ENCODE data around the gene BLNK. TPM values are rescaled to one million over a fixed set of nuclear protein-coding genes. Genes with fewer than 3 reads are reported as not detected.

Gene BLNK
- total RNA-seq, 1 experiment from 2014 or later = 1.0 TPM

DNA sequence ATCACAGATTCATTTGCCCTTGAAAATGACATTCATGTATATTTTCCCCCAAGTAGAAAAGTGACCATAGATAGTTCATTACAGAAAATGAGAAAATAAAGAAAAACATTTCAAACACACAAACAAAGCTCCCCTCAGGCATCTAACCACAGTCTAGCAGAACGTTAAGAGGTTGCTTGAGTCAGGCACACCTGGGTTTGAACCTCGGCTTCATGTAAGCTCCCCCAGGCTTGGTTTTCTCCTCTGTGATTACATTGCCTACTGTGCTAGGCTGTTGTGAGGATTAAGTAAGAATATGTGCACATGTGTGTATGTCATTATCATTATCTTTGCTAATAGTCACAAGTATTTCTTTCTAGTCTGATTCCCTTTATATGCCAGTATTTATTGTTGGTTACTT is 42.0 kb upstream of the BLNK start:
- H3K4me1 ChIP-seq (replicated peaks; ENCODE audit: insufficient read depth) = no peaks in the 10 kb centered on the region
- H3K9me3 ChIP-seq (ENCODE audit: insufficient read depth, low read depth) = no peaks in the 10 kb centered on the region
- no peaks in the 10 kb centered on the region for H3F3A ChIP-seq (ENCODE audit: insufficient read depth, low read depth)
- no peak for DNase-seq
- no peaks in the 10 kb centered on the region for H3K36me3 ChIP-seq (ENCODE audit: low read depth)
- no peaks in the 10 kb centered on the region for H3K79me2 ChIP-seq (ENCODE audit: low read depth)
- TF ChIP-seq, protein P1, sequence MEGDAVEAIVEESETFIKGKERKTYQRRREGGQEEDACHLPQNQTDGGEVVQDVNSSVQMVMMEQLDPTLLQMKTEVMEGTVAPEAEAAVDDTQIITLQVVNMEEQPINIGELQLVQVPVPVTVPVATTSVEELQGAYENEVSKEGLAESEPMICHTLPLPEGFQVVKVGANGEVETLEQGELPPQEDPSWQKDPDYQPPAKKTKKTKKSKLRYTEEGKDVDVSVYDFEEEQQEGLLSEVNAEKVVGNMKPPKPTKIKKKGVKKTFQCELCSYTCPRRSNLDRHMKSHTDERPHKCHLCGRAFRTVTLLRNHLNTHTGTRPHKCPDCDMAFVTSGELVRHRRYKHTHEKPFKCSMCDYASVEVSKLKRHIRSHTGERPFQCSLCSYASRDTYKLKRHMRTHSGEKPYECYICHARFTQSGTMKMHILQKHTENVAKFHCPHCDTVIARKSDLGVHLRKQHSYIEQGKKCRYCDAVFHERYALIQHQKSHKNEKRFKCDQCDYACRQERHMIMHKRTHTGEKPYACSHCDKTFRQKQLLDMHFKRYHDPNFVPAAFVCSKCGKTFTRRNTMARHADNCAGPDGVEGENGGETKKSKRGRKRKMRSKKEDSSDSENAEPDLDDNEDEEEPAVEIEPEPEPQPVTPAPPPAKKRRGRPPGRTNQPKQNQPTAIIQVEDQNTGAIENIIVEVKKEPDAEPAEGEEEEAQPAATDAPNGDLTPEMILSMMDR (conservative IDR thresholded peaks at IDR 0.05) = no peak
- TF ChIP-seq EZH2 (IDR thresholded peaks at IDR 0.05; ENCODE audit: low read depth) = no peak
- no peaks in the 10 kb centered on the region for H3K9me2 ChIP-seq (ENCODE audit: insufficient read depth)
- H3K27me3 ChIP-seq (ENCODE audit: insufficient read depth, low read depth) = no peaks in the 10 kb centered on the region
- POLR2A ChIA-PET (ENCODE audit: unreplicated experiment) = no interaction called here
- H3K4me3 ChIP-seq = no peak overlapping the region
- H4K20me1 ChIP-seq (ENCODE audit: insufficient read depth) = no peaks in the 10 kb centered on the region
- H2AFZ ChIP-seq = no peak overlapping the region
- CTCF ChIA-PET = no interaction called here
- no TSS peak for BruUV-seq (replicated peaks)
- intact Hi-C loops (cut with micrococcal nuclease; ENCODE audit: unreplicated experiment) = no loop called here
- H3K27ac ChIP-seq = no peak overlapping the region
- H3K4me2 ChIP-seq = no peak overlapping the region

DNA sequence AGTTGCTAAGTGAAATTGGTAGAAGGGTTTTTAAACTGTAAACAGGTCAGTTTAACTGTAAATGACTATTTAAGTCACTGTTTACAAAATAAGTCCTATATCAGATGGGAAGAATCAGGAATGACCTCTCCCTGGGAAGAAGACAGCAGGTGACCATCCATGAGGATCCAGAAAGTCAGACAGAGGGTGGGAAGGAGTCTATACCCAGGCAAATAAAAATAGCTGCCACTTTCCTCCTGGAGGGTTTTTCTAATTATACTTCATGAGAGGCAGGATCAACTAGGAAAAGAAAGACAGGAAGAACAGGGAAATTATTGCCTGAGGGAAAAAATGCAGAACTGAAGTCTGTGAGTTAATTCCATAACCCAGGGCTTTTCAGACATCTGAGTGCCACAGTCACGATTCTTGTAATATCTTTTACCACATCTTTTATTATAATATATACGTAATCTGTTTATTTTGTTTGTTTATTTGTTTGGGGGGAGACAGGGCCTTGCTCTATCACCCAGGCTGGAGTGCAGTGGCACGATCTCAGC is 39.9 kb upstream of the BLNK start:
- no peaks in the 10 kb centered on the region for H3K4me1 ChIP-seq (replicated peaks; ENCODE audit: insufficient read depth)
- TF ChIP-seq, protein P1 (conservative IDR thresholded peaks at IDR 0.05) = no peak
- TF ChIP-seq EZH2 (IDR thresholded peaks at IDR 0.05; ENCODE audit: low read depth) = no peak
- no peak for DNase-seq
- CTCF ChIA-PET = no interaction called here
- no peaks in the 10 kb centered on the region for H3K9me2 ChIP-seq (ENCODE audit: insufficient read depth)
- H3K27me3 ChIP-seq (ENCODE audit: insufficient read depth, low read depth) = no peaks in the 10 kb centered on the region
- H3K9me3 ChIP-seq (ENCODE audit: insufficient read depth, low read depth) = no peaks in the 10 kb centered on the region
- H3K27ac ChIP-seq = no peak overlapping the region
- no peaks in the 10 kb centered on the region for H3F3A ChIP-seq (ENCODE audit: insufficient read depth, low read depth)
- H3K4me2 ChIP-seq = no peak overlapping the region
- POLR2A ChIA-PET (ENCODE audit: unreplicated experiment) = no interaction called here
- H4K20me1 ChIP-seq (ENCODE audit: insufficient read depth) = no peaks in the 10 kb centered on the region
- intact Hi-C loops (cut with micrococcal nuclease; ENCODE audit: unreplicated experiment) = no loop called here
- H3K79me2 ChIP-seq (ENCODE audit: low read depth) = no peaks in the 10 kb centered on the region
- BruUV-seq (replicated peaks) = no TSS peak
- H3K36me3 ChIP-seq (ENCODE audit: low read depth) = no peaks in the 10 kb centered on the region
- no peak overlapping the region for H2AFZ ChIP-seq
- no peak overlapping the region for H3K4me3 ChIP-seq

DNA sequence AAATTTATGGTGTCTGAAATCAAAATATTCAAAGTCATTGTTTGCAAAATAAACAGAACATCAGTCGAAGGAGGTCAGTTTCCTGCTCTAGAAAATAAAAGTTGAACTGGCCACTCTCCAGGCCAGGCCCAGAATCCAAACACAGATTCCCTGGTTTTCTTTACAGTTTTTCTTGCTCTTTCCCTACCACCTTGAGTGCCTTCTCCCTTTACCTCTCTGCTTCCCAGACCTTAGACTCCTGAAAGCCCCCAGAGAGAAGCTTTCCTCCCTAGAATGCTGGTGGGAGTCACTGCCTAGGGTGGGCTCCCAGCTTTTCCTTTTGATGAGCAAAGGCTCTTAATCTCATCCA is 38.9 kb upstream of the BLNK start:
- no peaks in the 10 kb centered on the region for H3K9me2 ChIP-seq (ENCODE audit: insufficient read depth)
- POLR2A ChIA-PET (ENCODE audit: unreplicated experiment) = interaction anchor here (0.7 kb wide), 1 partner anchor 26 kb away, joined by 3 read pairs; no protein-coding TSS in a partner anchor
- H3K4me3 ChIP-seq = no peak overlapping the region
- no peak overlapping the region for H3K4me2 ChIP-seq
- no peaks in the 10 kb centered on the region for H3K36me3 ChIP-seq (ENCODE audit: low read depth)
- H3K27ac ChIP-seq = no peak overlapping the region
- H3K9me3 ChIP-seq (ENCODE audit: insufficient read depth, low read depth) = no peaks in the 10 kb centered on the region
- intact Hi-C loops (cut with micrococcal nuclease; ENCODE audit: unreplicated experiment) = no loop called here
- CTCF ChIA-PET = no interaction called here
- no peaks in the 10 kb centered on the region for H3K4me1 ChIP-seq (replicated peaks; ENCODE audit: insufficient read depth)
- DNase-seq = no peak
- no peaks in the 10 kb centered on the region for H3F3A ChIP-seq (ENCODE audit: insufficient read depth, low read depth)
- no peaks in the 10 kb centered on the region for H4K20me1 ChIP-seq (ENCODE audit: insufficient read depth)
- H3K79me2 ChIP-seq (ENCODE audit: low read depth) = no peaks in the 10 kb centered on the region
- no peak for TF ChIP-seq EZH2 (IDR thresholded peaks at IDR 0.05; ENCODE audit: low read depth)
- TF ChIP-seq, protein P1 (conservative IDR thresholded peaks at IDR 0.05) = no peak
- BruUV-seq (replicated peaks) = no TSS peak
- H2AFZ ChIP-seq = no peak overlapping the region
- H3K27me3 ChIP-seq (ENCODE audit: insufficient read depth, low read depth) = no peaks in the 10 kb centered on the region
